Amniotic epithelial cell (primary cell): Measurements from ENCODE around the gene TPSAB1.
"Not testable (repeated sequence)": the region's sequence is repeated elsewhere in the genome, so short reads cannot be mapped to it uniquely, and the experiment has no call there.

ENCODE experiments used
- DNase-seq: peaks from one replicate; pipeline ENCODE4 v3.0.0-alpha.2; 2010; ENCODE audit warnings: low read depth

Gene TPSAB1

DNA sequence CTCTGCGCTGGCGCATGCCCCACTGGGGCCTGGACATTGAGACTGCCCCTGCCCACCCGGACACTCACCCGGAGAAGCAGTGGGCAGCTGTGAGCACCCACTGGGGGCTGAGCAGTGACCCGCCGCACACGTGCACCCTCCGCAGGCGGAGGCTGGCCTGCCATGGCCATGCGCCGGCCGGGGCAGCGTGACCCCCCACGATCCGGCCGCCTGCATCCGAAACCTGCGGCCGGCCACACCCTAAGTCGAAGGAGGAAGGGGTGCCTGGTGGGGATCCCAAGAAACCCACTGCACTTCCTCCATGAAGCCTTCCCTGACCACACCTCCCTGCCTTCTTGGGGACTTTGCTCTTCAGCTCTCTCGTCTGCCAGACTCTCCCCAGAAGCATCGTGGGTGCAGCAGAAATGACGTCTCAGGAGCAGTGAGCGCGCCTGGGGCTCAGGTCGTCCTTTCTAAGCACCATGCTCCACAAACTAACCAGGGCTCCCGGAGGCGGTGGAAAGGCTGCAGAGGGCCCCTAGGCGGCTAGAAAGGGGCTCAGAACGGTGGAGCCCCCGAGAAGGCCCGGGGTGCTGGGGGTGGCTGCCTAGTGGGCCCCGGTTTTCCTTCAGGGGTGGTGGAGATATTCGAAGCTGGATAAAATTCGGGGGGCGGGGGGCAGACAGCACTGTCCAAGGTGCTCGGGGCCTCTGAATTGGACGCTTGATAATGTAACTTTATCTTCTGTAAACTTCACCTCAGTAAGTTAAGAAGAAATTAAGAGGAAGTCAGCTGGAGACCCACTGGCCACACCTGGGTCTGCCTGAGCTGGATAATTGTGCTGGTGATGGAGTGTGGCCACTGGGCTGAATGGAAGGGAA lies 16.9 kb upstream of the TPSAB1 start:
- DNase-seq, result no peak

DNA sequence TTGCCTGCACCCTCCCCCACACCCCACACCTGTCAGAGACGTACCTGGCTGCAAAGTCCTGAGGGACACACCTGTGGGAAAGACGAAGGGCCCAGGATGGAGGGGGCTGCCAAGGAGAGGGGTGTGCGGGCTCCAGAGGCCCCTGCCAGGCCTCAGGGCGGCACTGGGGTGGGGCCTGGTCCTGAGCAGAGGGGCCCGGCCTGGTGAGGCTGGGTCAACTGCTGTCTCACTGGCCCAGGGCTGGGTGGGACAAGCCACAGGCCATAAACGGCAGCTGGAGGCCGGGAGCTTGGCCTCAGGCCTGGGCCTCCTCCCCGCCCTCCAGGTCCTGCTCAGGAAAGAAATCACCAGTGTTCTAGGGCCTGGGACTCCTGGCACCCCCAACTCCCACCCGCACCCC lies 15.9 kb upstream of the TPSAB1 start:
- no peak for DNase-seq

DNA sequence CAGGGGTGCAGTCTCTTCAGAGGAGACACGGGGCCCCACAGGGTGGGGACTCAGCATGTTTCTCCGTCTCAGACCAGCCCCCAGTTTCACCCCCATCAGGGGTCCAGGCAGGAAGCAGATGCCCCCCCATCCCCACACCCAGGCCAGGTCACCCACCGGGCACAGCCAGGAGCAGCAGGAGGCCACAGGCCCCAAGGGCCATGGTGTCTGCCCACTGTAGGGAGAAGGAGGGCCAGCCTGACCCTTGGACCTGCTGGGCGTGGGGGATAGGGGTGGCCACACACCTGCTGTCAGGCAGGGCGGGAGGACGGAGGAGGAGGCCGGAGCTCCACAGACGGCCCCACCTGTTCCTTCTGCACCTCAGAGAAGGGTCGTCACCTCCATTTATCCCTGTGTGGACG lies 15.5 kb upstream of the TPSAB1 start, which contains the start of gene TPSG1:
TSS of gene TPSG1 (minus strand) at position 218 of the 401 bp plus-strand sequence. CDS start at position 202, 16 bp downstream.
- DNase-seq, result no peak

DNA sequence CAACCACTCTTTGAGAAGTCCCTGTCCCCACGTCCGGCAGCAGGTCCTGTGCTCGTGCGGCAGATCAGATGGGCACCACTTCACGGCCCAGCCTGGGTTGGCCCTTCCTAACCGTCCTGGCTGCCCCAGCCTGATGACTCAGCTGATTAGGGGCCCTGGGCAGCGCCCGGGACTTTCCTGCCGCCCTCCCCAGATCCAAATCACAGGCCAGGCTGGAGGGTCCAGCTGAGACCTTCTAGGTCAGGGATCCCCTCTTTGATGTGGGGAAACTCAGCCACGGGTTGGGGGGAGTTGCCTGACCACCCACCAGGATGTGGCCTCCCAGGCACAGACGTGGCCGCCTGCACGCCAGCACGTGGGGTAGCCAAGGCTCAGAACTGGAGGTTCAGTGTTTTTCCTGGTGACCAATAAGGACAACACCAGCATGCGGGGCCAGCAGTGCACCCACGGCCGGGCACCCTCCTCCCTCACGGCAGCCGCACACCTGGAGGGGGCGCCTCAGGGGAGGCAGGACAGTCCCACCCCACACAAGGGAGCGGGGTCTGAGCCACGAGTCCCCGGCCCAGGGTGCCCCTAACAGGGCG lies 14.7 kb upstream of the TPSAB1 start:
- not testable (repeated sequence) for DNase-seq

DNA sequence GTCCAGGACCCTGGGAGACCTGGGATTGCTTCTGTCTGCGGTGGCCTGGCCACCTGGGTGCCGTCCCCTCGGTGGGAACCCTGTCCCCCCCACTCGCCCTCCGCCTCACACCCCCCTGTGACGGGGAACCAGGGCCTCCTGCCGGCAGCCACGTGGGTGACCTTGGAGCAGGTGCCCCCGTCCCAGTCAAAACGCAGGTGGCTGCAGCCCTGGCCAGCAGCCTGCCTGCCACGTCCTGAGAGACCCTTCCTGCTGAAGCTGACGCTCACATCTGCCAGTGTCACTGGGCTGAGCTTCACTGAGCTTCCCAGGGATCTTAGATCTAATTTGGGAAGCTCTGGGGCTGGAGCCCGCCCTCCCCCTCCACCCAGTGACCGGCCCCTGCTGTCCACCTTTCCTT lies 13.8 kb upstream of the TPSAB1 start:
- not testable (repeated sequence) for DNase-seq

DNA sequence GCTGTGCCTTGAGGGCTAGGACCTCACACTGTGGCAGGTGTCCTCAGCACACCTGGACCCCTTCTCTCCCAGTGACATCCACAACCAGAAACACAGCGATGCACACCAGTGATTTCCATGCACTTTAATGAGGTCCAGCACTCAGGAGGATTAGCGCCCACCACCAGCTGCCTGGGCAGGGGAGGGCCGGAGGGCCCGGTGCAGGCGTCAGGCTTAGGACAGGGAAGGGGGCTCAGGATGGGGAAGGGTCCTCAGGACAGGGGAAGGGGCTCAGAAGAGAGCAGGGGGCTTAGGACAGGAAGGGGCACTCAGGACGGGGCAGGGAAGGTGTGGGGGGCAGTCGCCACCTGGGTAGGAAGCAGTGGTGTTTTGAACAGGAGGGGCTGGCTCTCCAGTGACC lies 12.3 kb upstream of the TPSAB1 start:
- DNase-seq, result not testable (repeated sequence)

DNA sequence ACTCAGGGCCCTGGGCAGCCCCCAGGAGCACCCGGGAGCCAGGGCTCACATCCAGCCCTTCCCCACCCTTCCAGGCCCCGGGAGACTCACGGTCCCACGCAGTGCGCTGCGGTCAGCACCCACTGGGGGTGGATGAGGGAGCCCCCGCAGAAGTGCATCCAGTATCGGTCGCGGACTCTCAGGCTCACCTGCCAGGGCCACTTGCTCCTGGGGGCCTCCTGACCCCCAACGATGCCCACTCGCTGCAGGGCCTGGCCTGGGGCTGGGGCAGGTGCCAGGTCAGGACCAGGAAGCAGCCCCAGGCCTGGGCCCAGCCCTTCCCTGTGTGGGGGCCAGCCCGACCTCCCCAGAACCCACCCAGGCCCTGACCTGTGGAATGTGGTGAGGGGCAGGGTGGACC lies 11.0 kb upstream of the TPSAB1 start:
- not testable (repeated sequence) for DNase-seq

DNA sequence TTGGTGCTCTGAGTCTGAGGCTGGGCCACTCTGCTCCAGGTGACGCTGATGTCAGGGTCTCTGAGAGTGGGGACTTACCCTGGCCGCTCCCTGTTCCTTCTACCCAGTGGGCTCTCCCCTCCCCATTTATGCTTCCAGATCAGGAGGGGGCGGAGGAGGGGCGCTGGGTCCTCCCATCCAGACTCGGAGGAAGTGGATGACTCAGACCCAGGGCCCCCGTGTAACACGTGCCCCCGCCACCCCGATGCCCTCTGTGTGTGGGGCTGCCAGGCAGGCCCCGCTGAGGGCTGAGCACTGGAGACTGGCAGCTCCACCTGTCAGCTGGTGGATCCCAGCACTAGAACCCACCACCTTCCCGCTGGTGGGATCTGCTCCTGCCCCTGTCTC lies 10.4 kb upstream of the TPSAB1 start, which contains the start of gene TPSB2:
TSS of gene TPSB2 (minus strand) at position 101 of the 387 bp plus-strand sequence. CDS start 233 bp downstream, outside the sequence.
- not testable (repeated sequence) for DNase-seq

DNA sequence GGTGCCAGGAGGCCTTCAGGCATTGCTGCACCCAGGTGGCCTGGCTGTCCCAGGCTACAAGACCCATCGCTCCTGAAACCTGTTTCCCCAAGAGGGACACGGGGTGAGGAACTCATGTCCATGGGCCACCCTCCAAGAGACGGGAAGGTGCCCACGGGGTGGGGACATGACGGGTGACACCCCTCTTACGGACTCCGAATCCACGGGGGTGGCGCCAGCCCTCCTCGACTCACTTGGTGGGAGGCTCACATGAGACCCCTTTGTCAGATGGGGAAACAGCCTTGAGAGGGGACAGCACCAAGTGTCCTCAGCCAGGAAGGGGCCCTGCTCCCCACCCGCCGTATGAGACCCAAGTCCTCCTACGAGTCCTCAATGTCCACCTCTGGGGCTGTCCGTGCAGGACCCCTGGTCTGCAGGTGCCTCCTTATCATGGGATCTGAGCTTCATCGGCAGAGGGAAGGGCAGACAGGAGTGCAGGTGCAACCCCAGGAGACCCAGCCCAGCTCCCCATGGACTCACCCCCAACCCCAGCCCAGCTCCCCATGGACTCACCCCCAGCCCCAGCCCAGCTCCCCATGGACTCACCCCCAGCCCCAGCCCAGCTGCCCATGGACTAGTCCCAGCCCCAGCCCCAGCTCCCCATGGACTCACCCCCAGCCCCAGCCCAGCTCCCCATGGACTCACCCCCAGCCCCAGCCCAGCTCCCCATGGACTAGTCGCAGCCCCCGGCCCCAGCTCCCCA lies 9.9 kb upstream of the TPSAB1 start:
- DNase-seq, result not testable (repeated sequence)

DNA sequence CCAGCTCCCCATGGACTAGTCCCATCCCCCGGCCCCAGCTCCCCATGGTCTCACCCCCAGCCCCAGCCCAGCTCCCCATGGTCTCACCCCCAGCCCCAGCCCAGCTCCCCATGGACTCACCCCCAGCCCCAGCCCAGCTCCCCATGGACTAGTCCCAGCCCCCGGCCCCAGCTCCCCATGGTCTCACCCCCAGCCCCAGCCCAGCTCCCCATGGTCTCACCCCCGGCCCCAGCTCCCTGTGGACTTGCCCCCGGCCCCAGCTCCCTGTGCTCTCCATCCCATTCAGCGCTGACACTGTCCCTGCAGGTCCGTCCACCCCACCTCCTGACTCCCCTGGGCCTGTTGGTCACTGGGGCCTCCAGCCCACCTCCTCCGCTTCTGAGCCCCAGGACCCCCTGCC lies 9.2 kb upstream of the TPSAB1 start:
- DNase-seq, result not testable (repeated sequence)

DNA sequence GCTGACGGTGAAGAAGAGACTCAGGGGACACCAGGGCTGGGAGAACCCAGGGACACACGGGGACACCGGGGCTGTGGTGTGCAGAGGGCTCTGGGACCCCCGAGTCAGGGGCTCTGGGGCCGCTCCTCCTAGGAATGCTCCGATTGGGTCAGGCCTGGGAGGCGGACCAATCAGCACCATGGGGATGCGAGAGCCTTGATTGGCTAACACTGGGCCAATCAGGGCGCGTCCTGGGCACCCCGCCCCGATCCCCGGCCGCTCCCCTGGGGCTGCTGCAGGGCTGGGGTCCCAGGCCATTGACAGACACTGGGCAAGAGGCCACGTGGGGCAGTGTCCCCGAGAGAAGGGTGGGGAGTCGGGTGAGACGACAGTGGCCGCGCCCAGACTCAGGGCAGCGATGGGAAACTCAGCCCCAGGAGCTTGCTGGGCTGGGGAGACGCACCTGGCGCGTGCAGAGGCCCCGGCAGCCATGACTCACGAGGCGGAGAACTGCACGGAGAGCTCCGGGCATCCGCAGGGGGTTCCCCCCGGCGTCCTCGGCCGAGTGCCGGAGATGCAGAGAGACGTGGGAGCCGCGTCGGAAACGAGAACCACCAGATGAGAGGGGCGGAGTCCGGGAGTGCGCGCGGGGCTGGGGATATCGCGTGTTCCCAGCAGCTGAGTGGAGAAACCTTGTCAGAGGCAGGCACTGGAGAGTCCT lies 8.3 kb upstream of the TPSAB1 start:
- not testable (repeated sequence) for DNase-seq

DNA sequence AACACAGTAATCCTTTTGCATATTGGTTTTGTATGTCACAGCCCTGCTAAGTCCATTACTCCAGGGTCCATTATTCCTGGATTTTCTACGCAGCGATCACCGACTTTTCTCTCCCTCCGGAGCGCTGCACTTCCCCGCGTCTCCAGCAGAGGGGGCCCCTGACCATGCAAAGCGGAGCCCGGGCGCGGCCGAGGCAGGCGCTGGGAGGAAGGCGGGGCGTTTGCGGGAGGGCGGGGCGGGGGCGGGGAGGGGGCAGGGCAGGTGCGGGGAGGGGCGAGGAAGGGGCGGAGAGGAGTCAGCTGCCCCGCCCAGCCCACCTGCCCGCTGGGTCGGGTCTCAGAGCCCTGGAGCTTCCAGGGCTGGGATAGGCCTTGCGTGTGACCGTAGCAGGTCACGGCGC lies 3.8 kb upstream of the TPSAB1 start:
- not testable (repeated sequence) for DNase-seq

DNA sequence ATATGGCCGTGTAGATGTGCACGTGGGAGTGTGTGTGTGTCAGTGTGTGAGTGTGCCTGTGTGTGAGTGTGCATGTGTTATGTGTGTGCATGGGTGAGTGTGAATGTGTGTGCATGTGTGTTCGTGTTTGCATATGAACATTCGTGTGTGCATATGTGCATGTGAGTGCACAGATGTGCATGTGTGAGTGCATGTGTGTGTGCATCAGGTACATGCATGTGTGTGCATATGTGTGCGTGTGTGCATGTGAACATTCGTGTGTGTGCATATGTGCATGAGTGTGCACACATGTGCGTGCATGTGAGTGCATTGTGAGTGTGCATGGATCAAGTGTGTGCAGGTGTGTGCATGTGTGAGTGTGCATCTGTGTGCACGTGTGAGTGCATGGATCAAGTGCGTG lies 2.5 kb upstream of the TPSAB1 start:
- no peak for DNase-seq

DNA sequence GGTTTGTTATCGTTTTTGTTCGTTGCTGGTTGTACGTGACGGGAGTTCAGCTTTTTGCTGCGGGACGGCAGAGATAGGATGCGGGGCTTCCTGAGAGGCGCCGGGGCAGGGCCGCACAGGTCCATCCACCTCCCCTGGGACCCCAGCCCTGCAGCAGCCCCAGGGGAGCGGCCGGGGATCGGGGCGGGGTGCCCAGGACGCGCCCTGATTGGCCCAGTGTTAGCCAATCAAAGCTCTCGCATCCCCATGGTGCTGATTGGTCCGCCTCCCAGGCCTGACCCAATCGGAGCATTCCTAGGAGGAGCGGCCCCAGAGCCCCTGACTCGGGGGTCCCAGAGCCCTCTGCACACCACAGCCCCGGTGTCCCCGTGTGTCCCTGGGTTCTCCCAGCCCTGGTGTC lies 1.6 kb upstream of the TPSAB1 start:
- not testable (repeated sequence) for DNase-seq

DNA sequence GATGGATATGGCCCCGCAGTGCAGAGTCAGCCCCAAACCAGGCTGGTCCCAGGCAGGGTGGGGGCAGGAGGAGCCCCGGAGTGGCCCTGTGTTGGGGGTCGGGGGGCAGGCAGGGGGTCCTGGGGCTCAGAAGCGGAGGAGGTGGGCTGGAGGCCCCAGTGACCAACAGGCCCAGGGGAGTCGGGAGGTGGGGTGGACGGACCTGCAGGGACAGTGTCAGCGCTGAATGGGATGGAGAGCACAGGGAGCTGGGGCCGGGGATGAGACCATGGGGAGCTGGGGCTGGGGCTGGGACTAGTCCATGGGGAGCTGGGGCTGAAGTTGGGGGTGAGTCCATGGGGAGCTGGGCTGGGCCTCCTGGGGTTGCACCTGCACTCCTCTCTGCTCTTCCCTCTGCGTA lies 930 bp upstream of the TPSAB1 start:
- DNase-seq, result not testable (repeated sequence)

DNA sequence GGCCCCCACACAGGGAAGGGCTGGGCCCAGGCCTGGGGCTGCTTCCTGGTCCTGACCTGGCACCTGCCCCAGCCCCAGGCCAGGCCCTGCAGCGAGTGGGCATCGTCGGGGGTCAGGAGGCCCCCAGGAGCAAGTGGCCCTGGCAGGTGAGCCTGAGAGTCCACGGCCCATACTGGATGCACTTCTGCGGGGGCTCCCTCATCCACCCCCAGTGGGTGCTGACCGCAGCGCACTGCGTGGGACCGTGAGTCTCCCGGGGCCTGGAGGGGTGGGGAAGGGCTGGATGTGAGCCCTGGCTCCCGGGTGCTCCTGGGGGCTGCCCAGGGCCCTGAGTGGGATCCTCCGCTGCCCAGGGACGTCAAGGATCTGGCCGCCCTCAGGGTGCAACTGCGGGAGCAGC lies 576 bp downstream of the TPSAB1 start:
- DNase-seq, result not testable (repeated sequence)

DNA sequence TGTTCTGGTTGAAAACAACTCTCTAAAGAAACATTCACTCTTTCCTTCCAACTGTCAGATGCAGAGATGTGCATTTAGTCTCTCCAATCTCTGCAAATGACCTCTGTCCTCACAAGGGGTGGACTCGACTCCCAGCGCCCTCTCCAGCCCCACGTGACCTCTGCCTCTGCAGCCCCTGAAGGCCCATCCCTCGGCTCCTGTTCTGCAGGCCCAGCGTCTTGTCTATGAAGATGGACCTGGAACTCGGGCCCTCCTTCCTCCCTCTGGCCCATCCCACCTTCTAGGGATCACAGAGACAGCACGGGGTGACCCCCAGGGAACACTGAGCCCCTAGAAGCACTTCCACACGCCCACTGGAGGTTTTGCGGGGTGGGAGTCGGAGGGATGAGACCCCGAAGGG lies 2.9 kb downstream of the TPSAB1 start:
- not testable (repeated sequence) for DNase-seq

DNA sequence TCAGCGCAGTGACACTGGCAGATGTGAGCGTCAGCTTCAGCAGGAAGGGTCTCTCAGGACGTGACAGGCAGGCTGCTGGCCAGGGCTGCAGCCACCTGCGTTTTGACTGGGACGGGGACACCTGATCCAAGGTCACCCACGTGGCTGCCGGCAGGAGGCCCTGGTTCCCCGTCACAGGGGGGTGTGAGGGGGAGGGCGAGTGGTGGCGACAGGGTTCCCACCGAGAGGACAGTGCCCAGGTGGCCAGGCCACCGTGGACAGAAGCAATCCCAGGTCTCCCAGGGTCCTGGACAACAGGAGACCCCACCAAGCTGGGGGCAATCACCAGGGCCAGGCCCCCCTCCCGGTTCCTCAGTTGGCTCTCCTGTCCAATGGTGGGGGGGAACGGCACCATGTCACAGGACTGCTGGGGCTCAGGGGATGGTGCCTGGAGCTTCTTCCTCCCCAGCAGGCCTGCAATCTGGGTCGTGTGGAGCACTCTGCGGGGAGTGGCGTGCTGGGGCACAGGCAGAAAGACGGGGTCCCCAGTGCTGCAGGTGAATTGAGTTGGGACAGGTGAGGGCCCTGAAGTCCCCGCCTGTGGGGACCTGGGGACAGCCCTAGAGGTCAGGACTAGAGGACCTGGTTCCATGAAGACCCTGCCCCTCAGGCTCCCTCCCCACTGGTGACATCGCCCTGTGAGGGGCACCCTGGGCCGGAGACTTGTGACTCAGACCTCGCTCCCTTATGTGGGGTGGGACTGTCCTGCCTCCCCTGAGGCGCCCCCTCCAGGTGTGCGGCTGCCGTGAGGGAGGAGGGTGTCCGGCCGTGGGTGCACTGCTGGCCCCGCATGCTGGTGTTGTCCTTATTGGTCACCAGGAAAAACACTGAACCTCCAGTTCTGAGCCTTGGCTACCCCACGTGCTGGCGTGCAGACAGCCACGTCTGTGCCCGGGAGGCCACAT lies 3.7 kb downstream of the TPSAB1 start:
- not testable (repeated sequence) for DNase-seq

DNA sequence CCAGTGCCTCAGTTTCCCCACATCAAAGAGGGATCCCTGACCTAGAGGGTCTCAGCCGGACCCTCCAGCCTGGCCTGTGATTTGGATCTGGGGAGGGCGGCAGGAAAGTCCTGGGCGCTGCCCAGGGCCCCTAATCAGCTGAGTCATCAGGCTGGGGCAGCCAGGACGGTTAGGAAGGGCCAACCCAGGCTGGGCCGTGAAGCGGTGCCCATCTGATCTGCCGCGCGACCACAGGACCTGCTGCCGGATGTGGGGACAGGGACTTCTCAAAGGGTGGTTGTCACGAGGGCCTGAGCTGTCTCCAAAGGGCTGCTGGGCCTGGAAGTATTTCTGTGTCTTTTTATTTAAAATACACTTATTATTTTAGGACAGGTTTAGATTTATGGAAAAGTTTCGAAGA lies 4.4 kb downstream of the TPSAB1 start:
- no peak for DNase-seq

DNA sequence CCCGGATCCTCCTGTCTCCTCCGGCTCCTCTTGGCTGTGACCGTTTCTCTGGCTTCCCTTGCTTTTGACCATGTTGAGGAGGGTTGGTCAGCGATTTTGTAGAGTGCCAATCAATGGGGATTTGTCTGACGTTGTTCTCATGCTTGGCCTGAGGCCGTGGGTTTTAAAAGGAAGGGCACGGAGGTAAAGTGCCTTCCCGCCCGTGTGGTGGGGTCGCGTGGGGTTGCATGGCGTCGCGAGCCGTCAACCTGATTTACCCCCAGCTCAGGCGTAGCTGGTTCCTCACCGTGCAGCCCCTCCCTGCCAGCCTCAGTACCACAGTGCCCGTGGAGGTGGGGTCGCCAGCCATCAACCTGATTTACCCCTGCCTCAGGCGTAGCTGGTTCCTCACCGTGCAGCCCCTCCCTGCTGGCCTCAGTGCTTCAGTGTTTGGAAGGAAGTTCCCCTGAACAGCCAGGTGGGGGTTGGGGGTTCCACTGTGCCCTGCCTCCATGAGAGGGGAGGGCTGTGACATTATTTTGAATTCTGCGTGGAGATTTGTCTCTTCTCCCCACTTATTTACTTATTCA lies 5.0 kb downstream of the TPSAB1 start:
- DNase-seq, result no peak
